Testis (tissue), 2 donors: Measurements from ENCODE around the gene RUNX3.

Experiments
- CTCF ChIP-seq, 3 experiments: fragments of 450-650 bp in 2 of 3; fragments of 200-600 bp in 1 of 3; sonication (generic) in 1 of 3; IDR thresholded peaks; one replicate each; pipeline ENCODE4 v1.5.1; 2016 to 2019; ENCODE audit warnings: antibody characterized with exemption in 3 of 3, mild to moderate bottlenecking in 2 of 3, moderate library complexity in 1 of 3
- POLR2A ChIP-seq: fragments of 450-650 bp; IDR thresholded peaks from one replicate; pipeline ENCODE4 v1.6.1; 2017; ENCODE audit warnings: antibody characterized with exemption, mild to moderate bottlenecking, moderate library complexity

DNA sequence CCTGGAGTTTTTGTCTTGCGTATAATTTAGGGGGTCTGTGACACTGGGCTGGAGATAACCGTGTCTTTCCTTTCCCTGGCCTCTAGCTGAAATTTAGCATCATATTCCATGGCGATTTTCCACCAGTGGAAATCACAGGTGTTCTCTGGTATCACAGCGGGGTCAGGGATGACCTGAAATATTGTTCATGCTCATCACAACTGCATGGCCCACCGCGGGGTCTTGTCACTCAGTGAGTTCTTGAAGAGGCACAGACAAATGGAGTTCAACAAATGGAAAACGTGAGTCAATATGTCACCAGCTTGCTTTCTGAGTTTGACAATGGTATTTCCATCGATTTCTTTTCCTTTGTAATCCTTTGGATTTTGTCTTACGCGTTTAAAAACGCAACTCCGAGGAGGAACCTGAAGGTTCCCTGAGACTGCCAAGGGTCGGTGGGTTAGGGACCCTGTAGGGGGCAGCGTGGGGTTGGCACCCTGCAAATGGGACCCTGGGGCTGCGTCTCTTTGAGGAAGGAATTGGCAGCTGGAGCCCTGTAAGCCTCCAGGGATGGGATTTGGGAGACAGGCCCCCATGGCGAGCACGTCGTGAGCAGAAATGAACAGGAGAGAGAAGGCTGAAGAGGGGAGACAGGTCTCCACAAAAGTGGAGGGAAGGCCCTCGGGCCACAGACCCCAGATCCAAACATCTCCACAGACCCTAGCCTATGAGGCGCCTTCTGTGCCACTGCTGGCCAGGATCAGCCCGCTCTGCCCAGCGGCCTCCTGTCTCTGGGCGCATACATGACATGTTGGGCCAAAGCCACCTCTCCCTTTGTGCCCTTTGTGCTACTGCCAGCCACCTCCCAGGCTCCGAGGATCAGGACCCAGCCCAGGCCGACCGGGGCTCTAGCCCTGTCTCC, 32.1 kb upstream of the RUNX3 start:
- TF ChIP-seq POLR2A (no peak), CTCF (IDR thresholded peaks at IDR 0.05) (no peak)
